Left cardiac atrium (tissue), 4 donors: Measurements from ENCODE around the gene ROBO2. TPM values are rescaled to one million over a fixed set of nuclear protein-coding genes. Genes with fewer than 3 reads are reported as not detected.

Experiments used
- ATAC-seq, 2 donors: fragments of 200-7000 bp; cut with Tn5 transposase; one replicate each; pipeline ENCODE4 v1.9.1; 2020; ENCODE audit warnings: mild to moderate bottlenecking in 2 of 2, moderate library complexity in 2 of 2
- DNase-seq: peaks from one replicate; pipeline ENCODE4 v3.0.0-alpha.2; 2020
- intact Hi-C, 2 donors: fragments of 100-400 bp; cut with DNase I; formaldehyde crosslinking; loops; one replicate each; pipeline versions ENCODE4 v1.14.1 to v1.15.1; 2022 to 2023
- total RNA-seq, 2 donors: library from RNA; stranded (reverse); fragmentation: NEBNext Ultra II Directional; extraction: Animal tissue kit (Norgen Biotek cat#: 25700); gene quantifications; one replicate each; pipeline ENCODE4 v1.2.1, GENCODE V29; 2021
- donor health status: DM: no; HTN: yes; CAD: no.
- donor health status: DM: no; HTN: yes; CAD: no; lungs with severe emphysema.
- donor health status: DM: yes; HTN: yes; CAD: no.
- donor health status: Dilated cardiomyopathy.

Gene ROBO2
- total RNA-seq, 2 donors from 2014 or later, result 3.4 to 8.0 TPM

DNA sequence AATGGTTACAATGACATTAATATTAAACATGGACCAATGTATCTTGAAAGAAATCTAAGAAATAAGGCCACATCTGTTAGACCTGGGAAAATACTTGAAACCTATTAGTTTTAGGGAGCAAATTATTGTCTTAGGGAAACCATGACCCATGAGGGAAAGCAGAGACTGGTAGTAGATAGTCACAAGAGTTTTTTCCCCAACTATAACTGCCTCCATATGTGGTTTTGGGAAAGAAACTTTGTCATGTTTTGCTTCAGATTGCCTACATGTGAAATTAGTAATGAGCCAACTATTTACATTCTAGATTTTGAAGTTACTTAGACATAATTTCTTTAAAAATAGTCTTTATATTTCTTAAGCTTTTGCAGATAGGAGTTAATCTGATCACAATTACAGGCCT is 474.9 kb downstream of the ROBO2 start:
- no peak for ATAC-seq
- intact Hi-C loops, result no loop called here

DNA sequence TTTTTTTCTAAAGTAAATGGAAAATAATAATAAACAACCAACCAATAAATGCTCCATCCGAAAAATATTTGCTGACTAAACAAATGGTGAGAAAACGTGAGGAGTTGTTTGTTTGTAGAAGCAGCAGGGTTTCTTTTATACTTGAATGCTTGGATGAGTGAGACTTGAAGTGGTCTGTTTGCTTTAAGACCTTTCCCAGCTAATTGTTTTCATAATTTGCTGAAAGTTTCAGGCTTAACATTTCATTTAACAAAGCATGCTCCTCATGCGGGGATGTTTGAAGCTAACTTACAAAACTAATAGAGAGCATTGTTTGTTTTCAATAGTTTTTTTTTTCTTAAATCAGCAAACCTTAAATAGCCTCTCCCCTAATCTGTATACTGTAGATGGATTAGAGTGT is 484.6 kb downstream of the ROBO2 start:
- intact Hi-C loops, result no loop called here
- no peak for DNase-seq
- no peak for ATAC-seq

More for the DNA sequence above, 474.9 kb downstream of the ROBO2 start:
- no peak for DNase-seq

DNA sequence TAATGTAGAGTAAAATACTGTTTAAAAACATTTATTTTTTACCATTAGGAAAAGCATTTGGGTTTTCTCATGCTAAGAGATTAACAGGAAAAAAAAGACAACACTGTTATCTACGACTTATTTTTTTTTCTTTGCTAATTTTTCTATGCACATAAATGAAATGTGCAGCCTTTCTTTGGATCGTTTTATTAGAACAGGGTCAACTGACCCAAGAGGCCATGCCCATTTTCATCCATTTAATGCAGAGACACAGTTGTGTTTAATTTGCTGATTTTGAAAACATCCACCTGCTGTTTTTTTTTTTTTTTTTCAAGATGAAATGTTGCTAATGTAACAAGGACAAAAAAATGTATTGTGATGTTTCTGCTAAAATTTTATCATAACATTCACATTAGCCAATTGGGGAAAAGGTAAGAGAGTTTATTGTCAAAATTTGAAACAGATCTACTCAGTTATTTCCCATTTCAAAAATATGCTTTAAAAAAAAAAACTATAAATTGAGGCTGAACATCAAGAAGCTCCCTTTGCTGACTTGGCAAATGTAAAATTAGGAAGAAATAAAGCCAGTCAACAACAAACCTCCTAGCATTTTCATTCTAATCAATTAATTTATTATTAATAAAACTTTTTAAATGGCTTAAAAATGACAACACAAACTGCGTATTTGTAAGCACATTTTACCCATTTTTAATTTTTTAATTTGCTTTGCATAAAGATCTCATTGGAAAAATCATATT is 485.2 kb downstream of the ROBO2 start:
- ATAC-seq (no peak), DNase-seq (no peak)
- intact Hi-C loops, result no loop called here

DNA sequence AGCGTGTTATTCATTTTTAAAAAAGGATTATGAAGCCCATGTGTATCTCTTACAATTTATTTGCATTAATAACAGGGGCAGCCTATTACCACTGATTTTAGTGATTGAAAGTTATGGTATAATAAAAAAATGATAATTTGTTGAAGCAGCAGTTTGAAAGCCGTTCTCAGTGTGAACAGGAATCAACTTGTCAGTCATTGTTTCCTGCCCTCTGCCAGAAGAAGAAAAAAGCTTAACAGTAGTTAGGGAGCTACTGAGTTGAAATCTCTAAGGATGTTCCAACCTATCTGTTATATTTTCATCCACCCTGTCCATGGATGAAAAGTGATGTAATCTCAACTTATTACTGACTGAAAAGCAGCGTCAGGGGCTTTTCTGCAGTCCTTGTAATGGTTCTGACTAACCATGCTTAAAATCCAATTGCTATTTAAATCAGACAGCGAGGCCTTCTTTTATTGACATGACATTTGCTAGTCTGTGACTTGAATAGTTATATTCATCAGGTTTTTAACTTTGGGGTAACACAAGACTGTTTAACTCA is 486.7 kb downstream of the ROBO2 start:
- ATAC-seq, result no peak

DNA sequence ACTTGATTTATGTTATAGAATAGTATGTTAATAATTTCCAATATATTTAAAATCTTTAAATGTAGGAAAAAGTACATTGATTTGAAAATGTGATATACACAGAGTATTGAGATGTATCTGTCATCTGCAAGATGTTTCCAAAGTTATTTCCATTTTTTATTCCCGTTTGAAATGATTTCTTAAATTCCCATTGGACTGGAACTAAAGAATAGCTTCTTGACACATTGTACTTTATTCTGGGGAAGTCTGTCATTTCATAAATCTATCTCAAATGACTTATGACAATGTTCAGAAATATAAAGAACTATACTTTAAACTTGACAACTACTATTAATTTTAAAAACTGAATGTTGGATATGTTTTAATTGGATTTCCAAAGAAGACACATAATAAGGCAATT is 489.6 kb downstream of the ROBO2 start:
- DNase-seq, result no peak
- intact Hi-C loops, result no loop called here
- ATAC-seq, result no peak

More for the DNA sequence above, 486.7 kb downstream of the ROBO2 start:
- intact Hi-C loops, result no loop called here
- DNase-seq, result no peak

DNA sequence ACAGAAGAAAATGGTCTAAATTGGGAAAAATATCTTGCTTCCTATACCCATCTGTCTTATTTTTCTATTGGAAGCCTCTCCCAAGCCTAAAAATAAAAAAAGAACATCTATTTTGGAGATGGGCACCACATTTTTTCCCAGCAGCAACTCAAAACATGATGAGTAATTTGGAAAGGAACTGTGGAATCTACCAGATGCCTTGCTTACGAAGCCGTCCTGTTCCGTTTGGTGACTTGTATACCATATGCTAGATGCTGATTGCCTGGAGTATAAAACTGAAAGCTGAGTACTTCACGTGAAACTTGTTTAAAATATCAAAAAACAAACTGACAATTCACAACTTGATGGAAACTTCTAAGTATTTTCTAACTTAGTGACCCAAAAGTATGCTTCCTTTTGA is 491.0 kb downstream of the ROBO2 start:
- ATAC-seq (no peak), DNase-seq (no peak)
- intact Hi-C loops, result no loop called here

DNA sequence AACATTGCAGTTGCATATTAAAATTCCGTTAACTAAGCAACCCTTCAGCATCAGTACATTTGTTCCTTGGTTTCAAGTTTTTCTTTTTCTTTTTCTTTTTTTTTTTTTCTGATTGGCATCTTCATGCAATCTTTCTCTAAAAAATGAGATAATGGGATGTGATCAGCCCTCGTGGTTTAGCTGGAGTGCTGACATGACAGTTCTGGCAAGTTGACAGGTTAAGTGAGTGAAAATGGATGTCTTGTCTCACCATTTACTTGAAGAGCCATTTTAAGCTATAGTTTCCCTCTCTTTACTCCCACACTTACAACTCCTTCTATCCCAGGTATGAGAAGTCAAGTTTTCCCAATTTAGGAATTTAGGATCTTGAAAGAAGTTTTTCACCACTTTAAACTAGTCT is 495.2 kb downstream of the ROBO2 start:
- intact Hi-C loops, result no loop called here
- ATAC-seq, result no peak

DNA sequence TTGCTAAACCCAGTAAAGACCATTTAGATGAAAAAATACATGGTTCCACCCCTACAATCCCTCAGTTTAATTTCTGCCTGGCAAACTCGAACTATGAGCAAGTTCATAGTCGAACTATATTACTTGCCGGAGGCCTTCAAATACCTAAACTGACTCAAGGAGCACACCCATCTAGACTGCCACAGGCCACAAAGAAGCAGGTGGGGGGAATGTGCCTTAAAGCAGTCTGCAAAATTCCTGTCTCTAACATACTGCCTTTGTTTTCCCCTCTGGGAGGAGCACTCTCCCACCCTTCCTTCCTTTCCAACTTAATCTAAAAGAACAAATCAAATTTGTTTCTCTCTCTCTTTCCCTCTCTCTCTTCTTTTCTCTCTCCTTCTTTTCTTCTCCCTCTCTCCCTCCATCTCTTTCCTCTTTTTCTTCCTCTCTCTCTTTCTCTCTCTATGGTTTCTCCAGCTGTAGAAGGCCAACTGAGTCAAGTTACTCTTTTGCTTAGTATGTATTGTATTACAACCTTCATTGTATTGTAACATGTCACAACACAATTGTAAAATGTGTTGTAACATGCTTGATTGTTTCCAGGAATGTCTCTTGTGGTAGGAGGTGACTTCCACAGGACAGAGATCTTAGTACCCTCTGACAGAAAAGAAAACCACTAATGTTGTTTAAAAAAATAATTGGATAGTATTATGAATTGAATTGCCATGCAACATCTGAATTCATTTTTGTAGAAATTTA is 496.3 kb downstream of the ROBO2 start:
- no peak for DNase-seq
- no peak for ATAC-seq
- intact Hi-C loops, result no loop called here

More for the DNA sequence above, 495.2 kb downstream of the ROBO2 start:
- DNase-seq, result no peak

DNA sequence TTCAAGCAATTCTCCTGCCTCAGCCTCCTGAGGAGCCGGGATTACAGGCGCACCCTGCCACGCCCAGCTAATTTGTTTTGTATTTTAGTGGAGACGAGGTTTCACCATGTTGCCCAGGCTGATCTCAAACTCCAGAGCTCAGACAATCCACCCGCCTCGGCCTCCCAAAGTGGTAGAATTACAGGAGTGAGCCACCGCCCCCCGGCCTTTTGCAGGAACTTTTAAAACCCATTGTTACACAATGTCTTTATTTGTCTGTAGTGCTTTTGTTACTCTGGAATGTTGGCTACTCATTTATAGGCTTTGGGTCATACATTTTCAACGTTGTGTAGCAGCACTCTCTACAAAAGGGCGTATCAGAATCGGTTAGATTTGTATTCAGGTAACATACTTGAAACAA is 499.1 kb downstream of the ROBO2 start:
- ATAC-seq (no peak), DNase-seq (no peak)
- intact Hi-C loops, result no loop called here

DNA sequence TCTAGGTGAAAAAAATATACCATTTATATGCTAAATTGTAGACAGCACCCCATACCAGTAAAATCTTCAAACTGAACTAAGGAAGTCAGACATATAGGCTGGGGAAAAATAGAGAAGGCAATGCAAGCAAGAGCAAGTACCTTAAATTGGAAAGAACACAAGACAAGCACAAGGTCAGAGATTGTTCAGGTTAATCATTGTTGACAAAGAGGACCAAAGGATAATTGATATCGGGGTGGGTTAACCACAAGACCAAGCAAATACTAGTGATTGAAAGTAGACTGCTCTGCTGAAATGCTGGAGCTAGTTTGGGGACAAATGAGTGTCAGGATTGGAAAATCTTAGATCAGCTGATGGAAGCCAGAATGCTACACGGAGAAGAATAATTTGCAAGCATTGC is 499.8 kb downstream of the ROBO2 start:
- DNase-seq, result no peak
- ATAC-seq, result no peak
- intact Hi-C loops, result no loop called here

DNA sequence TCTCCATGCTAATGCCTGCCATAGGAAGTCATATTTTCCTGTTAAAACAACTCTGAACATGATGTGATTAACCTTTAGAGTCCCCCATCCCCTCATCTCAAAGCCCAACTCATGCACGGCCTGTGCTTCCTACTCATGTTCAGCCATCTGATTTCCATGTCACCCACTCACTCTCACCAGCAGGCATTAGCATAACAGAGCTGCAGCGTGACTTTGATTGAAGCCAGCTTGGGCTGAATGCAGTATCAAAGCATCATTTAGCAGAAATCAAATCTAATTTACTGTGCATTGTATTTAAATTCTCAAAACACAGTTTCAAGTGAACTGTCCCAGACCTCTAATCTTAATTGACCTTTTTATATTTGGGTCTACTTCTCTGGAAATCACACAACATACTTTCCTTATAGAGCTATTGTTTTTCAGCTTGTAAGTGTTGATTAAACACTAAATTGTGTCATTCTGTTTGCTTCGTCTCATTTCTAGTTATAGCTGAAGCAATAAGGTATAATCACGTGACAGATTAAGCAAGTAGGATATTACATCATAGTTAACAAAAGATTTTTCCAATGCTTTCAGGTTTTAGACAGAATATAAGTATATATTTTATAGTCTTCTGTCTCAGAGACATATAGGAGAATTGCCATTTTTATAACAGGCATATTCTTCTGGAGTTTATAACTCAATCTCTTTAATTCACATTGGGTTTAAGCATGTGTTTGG is 501.5 kb downstream of the ROBO2 start:
- no peak for DNase-seq
- intact Hi-C loops, result no loop called here
- no peak for ATAC-seq

DNA sequence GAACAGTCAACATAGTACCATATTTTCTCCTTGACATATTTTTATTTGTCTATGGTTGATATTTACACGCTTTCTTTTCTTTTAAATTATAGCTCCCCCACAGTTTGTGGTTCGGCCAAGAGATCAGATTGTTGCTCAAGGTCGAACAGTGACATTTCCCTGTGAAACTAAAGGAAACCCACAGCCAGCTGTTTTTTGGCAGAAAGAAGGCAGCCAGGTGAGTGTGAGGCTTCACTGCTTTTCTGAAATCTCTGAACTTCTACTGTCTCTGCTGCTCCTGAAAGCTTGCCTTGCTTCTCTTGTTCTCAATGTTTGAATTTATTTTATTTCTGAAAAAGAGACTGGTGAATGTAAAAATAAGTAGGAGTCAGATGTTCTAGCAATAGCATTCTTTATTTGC is 506.3 kb downstream of the ROBO2 start:
- no peak for ATAC-seq
- intact Hi-C loops, result no loop called here
- DNase-seq, result no peak

DNA sequence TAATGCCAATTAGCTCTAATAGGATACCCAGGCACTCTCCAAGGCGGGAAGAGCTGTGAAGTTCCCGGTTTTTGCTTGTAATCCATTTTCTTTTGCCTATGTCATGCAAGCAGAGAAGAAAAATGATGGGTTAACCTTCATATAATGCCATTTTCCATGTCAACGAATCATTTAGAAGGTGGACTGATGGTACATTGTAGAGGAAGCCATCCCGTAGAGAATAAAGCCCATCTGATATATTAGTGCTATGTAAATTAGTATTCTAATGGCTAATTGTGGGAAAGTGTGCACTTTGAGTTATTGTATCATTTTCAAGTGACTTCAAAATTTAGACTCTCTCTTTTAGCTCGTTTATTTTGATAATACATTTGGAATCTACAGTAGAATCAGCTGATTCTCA is 509.1 kb downstream of the ROBO2 start:
- DNase-seq (no peak), ATAC-seq (no peak)
- intact Hi-C loops, result no loop called here

DNA sequence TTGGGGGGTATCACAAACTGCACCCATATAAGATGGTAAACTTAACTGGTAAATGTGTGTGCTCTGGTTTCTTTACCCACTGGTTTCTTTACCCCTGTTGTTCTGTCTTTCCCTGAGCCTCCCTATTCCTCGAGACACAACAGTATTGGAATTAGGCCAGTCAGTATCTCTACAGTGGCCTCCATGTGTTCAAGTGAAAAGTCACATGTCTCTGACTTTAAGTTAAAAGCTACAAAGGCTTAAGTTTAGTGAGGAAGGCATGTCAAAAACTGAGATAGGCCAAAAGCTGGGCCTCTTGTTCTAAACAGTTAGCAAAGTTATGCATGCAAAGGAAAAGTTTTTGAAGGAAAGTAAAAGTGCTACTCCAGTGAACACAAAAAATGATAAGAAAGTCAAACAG is 513.3 kb downstream of the ROBO2 start:
- no peak for DNase-seq
- ATAC-seq, result no peak
- intact Hi-C loops, result no loop called here

DNA sequence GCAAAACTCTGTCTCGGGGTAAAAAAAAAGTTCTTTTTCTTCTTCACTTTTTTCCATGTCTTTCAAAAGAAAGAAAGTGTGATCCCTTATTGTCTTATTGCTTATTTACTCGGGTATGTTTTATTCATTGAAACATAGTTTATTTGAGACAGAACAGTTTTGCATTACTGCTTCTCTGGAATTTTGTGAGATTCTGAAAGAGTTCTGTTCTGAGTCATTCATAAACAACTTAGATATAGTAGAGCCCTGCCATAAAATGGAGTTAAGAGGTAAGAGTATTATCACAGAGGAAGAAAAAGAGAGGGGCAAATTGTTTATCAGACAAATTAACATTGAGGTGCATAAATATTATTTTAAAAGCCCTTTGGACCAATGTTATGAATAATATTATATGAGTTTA is 522.2 kb downstream of the ROBO2 start:
- intact Hi-C loops, result no loop called here
- ATAC-seq, result no peak
- no peak for DNase-seq

DNA sequence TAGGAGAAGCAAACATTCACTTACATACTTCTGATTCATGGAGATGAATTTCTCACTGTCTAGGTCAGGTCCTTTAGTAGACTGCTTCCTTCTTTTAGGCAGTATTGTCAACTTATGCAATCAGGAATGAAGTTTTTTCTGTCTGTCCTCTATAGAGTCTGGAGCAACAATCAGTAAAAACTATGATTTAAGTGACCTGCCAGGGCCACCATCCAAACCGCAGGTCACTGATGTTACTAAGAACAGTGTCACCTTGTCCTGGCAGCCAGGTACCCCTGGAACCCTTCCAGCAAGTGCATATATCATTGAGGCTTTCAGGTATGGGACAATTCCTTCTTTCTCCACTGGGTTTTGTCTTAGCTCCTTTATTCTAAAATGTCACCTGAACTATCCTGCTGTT is 523.1 kb downstream of the ROBO2 start:
- ATAC-seq (no peak), DNase-seq (no peak)
- intact Hi-C loops, result no loop called here

DNA sequence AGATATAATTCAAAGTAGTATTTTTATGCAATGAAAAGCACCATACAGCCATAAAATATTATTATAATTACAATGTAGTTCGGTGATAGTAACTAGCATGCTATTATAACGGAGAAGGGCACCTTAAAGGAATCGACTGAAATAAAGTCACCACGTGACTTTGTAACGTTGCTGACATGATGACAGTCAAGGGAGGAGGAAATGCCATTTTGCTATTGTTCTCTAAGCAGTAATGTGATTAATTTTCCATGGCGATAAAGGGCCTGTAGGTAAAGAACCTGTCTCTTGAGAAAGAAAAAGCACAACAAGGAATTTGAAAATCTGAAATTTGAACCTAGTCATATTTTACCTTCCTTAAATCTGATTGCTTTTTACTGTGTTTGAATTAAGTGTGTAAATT is 526.2 kb downstream of the ROBO2 start:
- intact Hi-C loops, result no loop called here
- ATAC-seq, result no peak
- DNase-seq, result no peak

DNA sequence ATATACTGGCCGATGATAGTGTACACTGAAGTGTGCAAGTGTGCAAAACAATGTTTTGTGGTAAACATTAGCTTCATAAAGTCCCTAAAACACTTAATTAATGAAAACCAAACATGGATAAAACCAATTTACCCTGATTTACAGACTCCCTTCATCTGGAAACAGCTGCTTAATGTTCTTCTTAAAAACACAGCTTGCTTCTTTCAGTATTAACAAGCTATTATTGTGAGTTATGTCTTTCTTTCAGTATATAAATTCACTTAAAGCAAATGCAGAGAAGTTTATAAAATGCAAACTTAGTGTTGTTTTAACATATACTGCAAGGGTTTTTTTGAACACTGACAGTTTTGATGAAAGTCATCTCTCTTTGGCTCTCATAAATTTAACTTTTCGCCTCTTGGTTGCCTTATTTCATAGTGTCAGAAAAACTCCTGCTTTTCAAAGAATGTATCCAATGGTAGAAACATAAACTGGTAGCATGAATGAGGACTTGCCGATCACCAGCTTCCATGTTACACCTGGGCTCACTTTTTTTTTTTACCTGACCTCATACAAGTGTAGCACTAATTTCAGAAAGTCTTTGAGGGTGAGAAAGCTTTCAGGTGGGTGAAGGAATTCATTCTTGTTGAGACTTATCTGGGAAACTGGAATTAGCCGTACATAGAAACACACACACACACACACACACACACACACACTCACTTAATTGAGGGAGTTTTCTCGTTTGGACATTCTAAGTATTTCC is 532.2 kb downstream of the ROBO2 start:
- no peak for ATAC-seq
- intact Hi-C loops, result no loop called here
- no peak for DNase-seq

DNA sequence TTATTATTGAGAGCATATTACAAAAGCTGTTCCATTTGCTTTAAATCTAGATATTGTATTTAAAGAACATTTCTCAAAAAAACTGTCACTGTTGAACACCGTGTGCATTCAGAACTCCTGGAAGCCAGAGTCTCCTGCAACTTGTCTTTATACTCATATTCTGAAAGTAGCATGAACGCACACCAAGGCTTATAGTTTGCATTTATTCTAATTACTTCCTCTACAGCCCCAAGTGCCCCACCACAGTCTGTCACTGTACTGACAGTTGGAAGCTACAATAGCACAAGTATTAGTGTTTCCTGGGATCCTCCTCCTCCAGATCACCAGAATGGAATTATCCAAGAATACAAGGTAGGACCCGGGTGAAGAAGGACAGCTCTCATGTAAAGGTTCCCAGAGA is 537.4 kb downstream of the ROBO2 start:
- DNase-seq (no peak), ATAC-seq (no peak)
- intact Hi-C loops, result no loop called here
